B cell (primary cell): ENCODE data around the gene FLNA.

Experiments used
- CTCF ChIP-seq: fragments of 200-600 bp; IDR thresholded peaks from one replicate; pipeline ENCODE4 v1.8.0; 2022; ENCODE audit warnings: antibody characterized with exemption, mild to moderate bottlenecking
- EZH2 ChIP-seq: IDR thresholded peaks from 2 replicates; pipeline ENCODE4 v1.6.1; 2012; ENCODE audit warnings: borderline replicate concordance, low read depth, mild to moderate bottlenecking, moderate library complexity, low read length; ENCODE audit not compliant: insufficient read depth, poor library complexity, severe bottlenecking

GRCh38 chrX:154353172-154353843 is 21.1 kb downstream of the FLNA start:
- TF ChIP-seq EZH2: no peak
- TF ChIP-seq CTCF: no peak
